Measurements from ENCODE around the gene VMAC. TPM values are rescaled to one million over a fixed set of nuclear protein-coding genes. Genes with fewer than 3 reads are reported as not detected.

Gene VMAC
- total and polyA plus RNA-seq, 2 of the 13 experiments (the other 11 are each of a cell fraction or from before 2014, with no cell fraction given) = 2.4 TPM

GRCh38 chr19:5880604-5881078 is 24.0 kb upstream of the VMAC start (continued):
- no peak for TF ChIP-seq ZNF34 (CRISPR knock-in tag; IDR thresholded peaks at IDR 0.05; ENCODE audit: borderline replicate concordance)
- TF ChIP-seq CHD4 (IDR thresholded peaks at IDR 0.05; ENCODE audit: borderline replicate concordance, low read length) = peak; percentile 98
- peak; percentile 43; the same call in 1 of the 2 replicates for TF ChIP-seq ZBTB33 (CRISPR knock-in tag; IDR thresholded peaks at IDR 0.05)
- TF ChIP-seq TGIF2 (CRISPR knock-in tag; IDR thresholded peaks at IDR 0.05) = peak; percentile 43; the same call in 1 of the 2 replicates
- TF ChIP-seq ZNF441 (CRISPR knock-in tag; IDR thresholded peaks at IDR 0.05; ENCODE audit: borderline replicate concordance) = 0 out of 2 replicates have a peak, but pooled peaks have one; percentile 48
- no peak for TF ChIP-seq ZNF563 (CRISPR knock-in tag; IDR thresholded peaks at IDR 0.05)
- TF ChIP-seq SKI (IDR thresholded peaks at IDR 0.05; ENCODE audit: partially characterized antibody) = peak; percentile 78
- TF ChIP-seq ZNF367 (CRISPR knock-in tag; IDR thresholded peaks at IDR 0.05; ENCODE audit: borderline replicate concordance) = no peak
- no peak for TF ChIP-seq FOXM1 (CRISPR knock-in tag; IDR thresholded peaks at IDR 0.05)
- TF ChIP-seq REL (CRISPR knock-in tag; conservative IDR thresholded peaks at IDR 0.05) = no peak
- no peak for TF ChIP-seq XBP1 (CRISPR knock-in tag; IDR thresholded peaks at IDR 0.05)
- TF ChIP-seq ZNF546 (CRISPR knock-in tag; conservative IDR thresholded peaks at IDR 0.05) = 0 out of 2 replicates have a peak, but pooled peaks have one; percentile 30
- no peak for TF ChIP-seq ZNF703 (CRISPR knock-in tag; IDR thresholded peaks at IDR 0.05; ENCODE audit: borderline replicate concordance)
- TF ChIP-seq ZNF101 (CRISPR knock-in tag; IDR thresholded peaks at IDR 0.05; ENCODE audit: borderline replicate concordance, low read depth) = no peak
- TF ChIP-seq ZFP36L2 (CRISPR knock-in tag; IDR thresholded peaks at IDR 0.05) = no peak
- TF ChIP-seq LRRFIP1 (CRISPR knock-in tag; conservative IDR thresholded peaks at IDR 0.05) = no peak
- no peak for TF ChIP-seq ZBTB21 (CRISPR knock-in tag; IDR thresholded peaks at IDR 0.05)
- peak; percentile 56 for TF ChIP-seq ZEB1 (IDR thresholded peaks at IDR 0.05; ENCODE audit: insufficient replicate concordance, low read depth)
- TF ChIP-seq PRDM10 (CRISPR knock-in tag; IDR thresholded peaks at IDR 0.05; ENCODE audit: low read depth) = peak; percentile 43; the same call in 1 of the 2 replicates
- no peak for TF ChIP-seq PHB2 (IDR thresholded peaks at IDR 0.05; ENCODE audit: partially characterized antibody)
- TF ChIP-seq THAP11 (CRISPR knock-in tag; IDR thresholded peaks at IDR 0.05) = no peak
- TF ChIP-seq MED13 (CRISPR knock-in tag; IDR thresholded peaks at IDR 0.05) = 0 out of 2 replicates have a peak, but pooled peaks have one; percentile 44
- no peak for TF ChIP-seq NR2C2 (CRISPR knock-in tag; IDR thresholded peaks at IDR 0.05; ENCODE audit: borderline replicate concordance)
